Hematopoietic multipotent progenitor cell treated with erythropoietin and hydrocortisone succinate and interleukin-3 and kit ligand, for 4 days (in vitro differentiated cells): ENCODE results near the gene EFCAB8.
"Not testable (repeated sequence)": the region's sequence is repeated elsewhere in the genome, so short reads cannot be mapped to it uniquely, and the experiment has no call there.

ENCODE experiments used
- DNase-seq: peaks from one replicate; pipeline ENCODE4 v3.0.0-alpha.2; 2015

EFCAB8 gene

GRCh38 chr20:32974204-32975064 is 115.7 kb downstream of the EFCAB8 start:
- not testable (repeated sequence) for DNase-seq

- DNase-seq, result not testable (repeated sequence)
These were observed 116.4 kb downstream of the EFCAB8 start for GRCh38 chr20:32975121-32975520.

GRCh38 chr20:32975698-32976674 is 117.3 kb downstream of the EFCAB8 start:
- DNase-seq, result no peak

GRCh38 chr20:32976746-32977145 is 118.0 kb downstream of the EFCAB8 start:
- DNase-seq, result peak; percentile 44

GRCh38 chr20:32977281-32978008 is 118.7 kb downstream of the EFCAB8 start:
- DNase-seq, result no peak

- DNase-seq, result no peak
These were observed 119.2 kb downstream of the EFCAB8 start for GRCh38 chr20:32978009-32978335.

GRCh38 chr20:32979201-32979998 is 120.7 kb downstream of the EFCAB8 start:
- DNase-seq, result no peak

GRCh38 chr20:32980131-32980941 is 121.6 kb downstream of the EFCAB8 start:
- no peak for DNase-seq

- DNase-seq, result no peak
These were observed 122.3 kb downstream of the EFCAB8 start for GRCh38 chr20:32980990-32981389.

GRCh38 chr20:32982617-32983458 is 124.1 kb downstream of the EFCAB8 start:
- DNase-seq, result no peak

GRCh38 chr20:32983459-32984112 is 124.9 kb downstream of the EFCAB8 start:
- no peak for DNase-seq

- peak; percentile 63 for DNase-seq
These were observed 125.5 kb downstream of the EFCAB8 start for GRCh38 chr20:32984196-32984595.

GRCh38 chr20:32984631-32985354 is 126.1 kb downstream of the EFCAB8 start:
- no peak for DNase-seq

GRCh38 chr20:32985596-32985995 is 126.9 kb downstream of the EFCAB8 start:
- no peak for DNase-seq

- no peak for DNase-seq
These were observed 127.7 kb downstream of the EFCAB8 start for GRCh38 chr20:32986331-32986966.

GRCh38 chr20:32987044-32987825 is 128.5 kb downstream of the EFCAB8 start:
- DNase-seq, result no peak

GRCh38 chr20:32988008-32988407 is 129.3 kb downstream of the EFCAB8 start:
- DNase-seq, result no peak
